CD4-positive, alpha-beta T cell treated with Interleukin-6 for 4 hours (primary cell): ENCODE data around the gene SERGEF.
"Not testable (repeated sequence)": the region's sequence is repeated elsewhere in the genome, so short reads cannot be mapped to it uniquely, and the experiment has no call there.

Source experiments
- DNase-seq: peaks from one replicate; pipeline ENCODE4 v3.0.0-alpha.2; 2020; ENCODE audit warnings: mixed read lengths

SERGEF gene

GRCh38 chr11:18000128-18000527, 12.7 kb downstream of the SERGEF start:
- DNase-seq: not testable (repeated sequence)

GRCh38 chr11:17992916-17993315, 19.9 kb downstream of the SERGEF start:
- DNase-seq: no peak

DNA sequence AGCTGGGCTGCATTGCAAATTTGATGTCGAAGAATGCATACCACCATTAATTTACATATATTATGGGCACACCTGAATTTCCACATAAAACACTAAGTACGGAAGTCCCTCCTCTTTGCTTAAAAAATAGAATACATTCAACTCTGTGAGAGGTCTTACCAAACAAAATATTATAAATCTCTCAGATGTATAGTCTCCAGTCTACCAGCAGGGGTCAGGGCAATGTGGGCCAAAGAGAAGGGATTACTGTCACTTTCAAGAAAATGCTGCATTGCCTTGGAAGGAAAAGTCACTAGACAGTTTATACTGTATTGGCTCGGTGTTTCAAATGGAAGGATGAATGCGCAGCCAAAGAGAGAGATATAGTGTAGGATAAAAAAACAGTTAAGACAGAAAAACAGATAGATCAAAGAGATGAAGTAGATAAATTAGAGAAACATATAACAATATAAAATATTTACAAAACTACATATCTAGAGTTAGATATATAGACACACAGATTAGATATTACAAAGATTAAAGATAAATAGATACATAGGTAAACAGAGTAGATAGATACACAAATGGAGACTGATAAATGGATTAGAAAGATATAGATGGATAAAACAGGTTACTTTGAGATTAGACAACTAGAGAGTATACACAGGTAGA, 20.9 kb downstream of the SERGEF start:
- peak; percentile 61 for DNase-seq

GRCh38 chr11:17989306-17989705, 23.5 kb downstream of the SERGEF start:
- no peak for DNase-seq

DNA sequence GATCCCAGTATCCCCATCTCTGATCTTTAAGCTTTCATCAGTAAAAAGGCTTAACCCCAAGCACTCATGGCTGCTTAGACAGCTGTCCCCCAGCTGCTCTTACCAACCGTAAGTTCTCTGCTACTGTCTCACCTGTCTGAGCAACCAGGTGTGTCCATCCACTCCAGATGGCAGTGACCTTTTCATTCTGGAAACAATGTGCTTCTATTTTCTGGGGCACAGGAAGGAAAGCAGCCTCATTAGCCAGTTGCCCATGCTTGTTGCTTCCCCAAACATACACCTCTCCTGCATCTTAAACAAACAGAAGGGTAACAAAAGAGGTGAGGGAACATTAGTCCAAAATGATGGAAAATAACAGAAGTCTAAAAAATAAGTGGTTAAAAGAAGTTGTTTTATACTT, 24.4 kb downstream of the SERGEF start:
- DNase-seq: no peak

- no peak for DNase-seq
Measured at GRCh38 chr11:17987826-17988225, 25.0 kb downstream of the SERGEF start.

DNA sequence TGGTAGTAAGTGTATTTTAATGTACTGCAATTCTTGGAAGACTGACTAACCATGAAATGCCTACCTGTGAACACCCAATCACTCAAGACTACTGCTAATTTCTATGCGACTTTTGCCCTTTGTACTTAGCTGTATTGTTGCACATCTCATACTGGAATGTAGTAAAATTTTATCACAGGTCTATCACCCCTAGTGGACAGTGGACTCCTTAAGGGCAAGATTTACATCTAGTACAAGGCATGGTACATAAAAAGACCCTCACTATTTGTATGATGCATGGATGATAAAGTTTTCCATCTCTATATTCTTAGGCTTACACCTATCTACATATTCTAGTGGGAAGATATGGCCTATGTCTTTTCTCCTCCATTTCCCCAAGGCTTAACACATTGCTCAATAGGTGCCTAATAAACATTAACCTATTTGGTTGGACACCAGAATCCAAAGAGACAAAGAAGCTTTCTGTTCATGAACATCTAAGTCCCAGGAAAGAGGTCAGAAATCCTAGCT, 26.1 kb downstream of the SERGEF start:
- DNase-seq: no peak

DNA sequence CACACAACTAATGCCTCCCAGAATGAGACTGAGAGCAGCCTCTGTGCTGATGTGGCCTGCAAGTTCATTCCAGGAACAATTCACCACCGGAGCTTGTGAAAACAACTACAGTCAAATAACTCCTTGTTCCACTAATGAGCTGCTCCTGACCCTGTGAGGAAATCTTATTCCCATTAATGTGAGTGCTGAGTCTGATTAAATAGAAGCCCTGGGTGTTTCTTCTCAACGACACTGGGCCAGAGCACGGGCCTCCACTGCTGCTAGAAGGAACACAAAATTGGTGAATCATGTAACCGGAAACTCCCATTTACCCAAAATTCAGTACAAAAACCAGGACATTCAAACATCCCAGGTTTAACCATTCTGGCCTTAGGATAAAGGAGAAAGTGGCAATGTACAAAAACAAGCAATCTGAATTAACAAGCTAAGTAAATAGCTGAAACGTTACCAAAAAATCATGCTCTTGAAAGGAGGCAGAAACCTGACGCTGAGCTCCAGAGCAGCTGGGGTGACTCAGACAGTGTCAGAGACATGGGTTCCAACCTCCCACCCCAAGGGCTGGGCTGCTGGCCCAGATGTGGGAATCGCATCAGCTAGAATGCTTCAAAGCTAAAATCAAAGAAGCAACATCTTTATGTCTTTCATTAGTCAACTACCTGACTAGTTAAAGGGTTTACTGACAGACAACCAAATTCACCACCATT, 26.7 kb downstream of the SERGEF start:
- DNase-seq: no peak

DNA sequence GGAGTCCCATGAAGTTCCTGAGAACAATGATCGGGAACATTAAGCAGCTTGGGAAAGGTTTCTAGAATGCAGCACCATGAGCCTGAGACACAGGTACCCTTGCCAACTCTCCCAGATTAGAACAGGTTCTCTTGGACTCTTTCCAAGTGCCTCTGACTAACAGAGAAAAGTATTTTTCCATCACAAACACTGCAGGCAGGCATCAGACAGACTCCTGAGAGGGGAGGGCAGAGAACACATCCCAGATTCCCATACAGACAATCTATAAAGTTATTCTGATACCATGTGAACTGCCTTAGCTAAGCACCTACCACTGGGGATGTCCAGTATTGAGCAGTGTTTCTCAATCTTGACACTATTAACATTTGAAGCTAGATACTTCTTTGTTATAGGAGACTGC, 27.3 kb downstream of the SERGEF start:
- no peak for DNase-seq

- DNase-seq: no peak
Measured at GRCh38 chr11:17983569-17983968, 29.3 kb downstream of the SERGEF start.

DNA sequence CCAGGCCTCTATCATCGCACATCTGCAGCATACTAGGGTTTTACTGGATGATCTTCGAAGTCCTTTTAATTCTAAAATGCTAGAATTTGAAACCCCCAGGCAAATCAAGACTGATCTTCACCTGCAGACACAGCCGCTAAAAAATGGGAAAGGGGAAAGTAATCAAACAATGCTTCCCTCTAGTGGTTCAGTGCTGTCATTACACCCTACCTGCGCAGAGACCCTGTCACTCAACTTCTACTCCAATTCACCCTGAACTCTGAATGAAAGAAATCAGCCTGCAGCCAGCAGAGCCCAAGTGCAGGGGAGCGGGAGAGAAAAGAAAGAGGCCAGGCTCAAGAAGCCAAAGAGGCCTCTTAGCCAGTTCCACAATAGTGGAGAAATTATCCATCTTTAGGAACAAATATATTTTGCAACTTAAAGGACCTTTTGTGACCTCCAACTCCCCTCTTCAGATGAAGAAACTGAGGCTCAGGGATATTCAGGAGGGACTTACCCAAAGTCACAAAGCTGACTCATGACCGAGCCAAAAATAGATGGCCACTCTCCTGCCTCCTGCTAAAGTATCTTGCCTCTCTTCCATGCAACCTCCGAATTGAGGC, 33.0 kb downstream of the SERGEF start:
- peak; percentile 41 for DNase-seq

DNA sequence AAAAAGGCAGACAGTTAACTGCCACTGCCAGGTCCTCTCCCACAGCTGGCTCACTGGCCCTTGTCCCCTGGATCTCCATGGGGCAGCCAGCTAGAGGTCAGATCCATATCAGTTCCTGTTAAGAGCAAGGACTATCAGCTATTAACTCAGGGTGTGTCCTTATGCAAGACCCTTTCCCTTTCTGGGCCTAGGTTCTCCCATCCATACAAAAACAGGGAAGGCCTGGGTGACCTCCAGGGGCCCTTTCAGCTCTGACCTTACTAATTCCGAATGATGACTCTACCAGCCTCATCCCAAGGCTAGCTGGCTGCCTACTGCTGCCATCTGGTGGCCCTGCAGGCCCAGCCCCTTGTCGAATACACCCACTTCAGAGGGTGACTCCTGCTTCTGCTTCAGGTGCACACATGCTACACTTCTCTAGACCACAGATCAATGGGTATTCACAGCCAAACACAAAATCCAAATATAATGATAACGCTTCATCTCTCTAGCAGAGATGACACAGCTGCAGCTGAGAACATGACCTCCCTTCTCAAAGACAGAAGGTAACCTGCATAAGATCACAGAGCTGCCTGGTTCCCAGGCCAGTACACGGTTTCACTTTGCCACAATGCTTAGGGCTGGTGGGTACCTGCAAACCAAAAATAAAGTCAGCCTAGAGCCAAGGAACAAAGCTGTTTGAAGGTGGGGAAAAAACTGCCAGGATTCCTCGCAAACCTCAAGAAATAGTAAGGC, 34.1 kb downstream of the SERGEF start:
- DNase-seq: no peak

DNA sequence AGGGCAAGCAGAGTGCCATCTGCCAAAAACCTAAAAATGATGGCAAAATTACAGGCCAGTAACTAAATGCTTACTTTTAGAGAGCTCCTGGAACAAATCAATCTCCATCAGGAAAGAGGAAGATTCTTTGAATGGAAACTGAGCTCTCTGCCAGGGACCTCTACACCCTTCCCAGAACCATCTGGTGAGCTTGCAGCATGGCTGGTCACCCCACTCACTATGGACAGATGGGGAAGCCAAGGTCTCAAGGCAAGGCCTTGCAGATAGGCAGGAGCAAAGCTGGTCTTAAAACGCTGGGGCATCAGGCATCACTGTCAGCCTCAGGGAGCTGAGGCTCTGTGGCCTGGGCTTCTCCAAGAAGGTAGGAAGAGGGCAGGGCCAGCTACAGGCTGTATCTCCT, 36.2 kb downstream of the SERGEF start:
- no peak for DNase-seq

GRCh38 chr11:17974246-17974645, 38.6 kb downstream of the SERGEF start:
- DNase-seq: no peak

DNA sequence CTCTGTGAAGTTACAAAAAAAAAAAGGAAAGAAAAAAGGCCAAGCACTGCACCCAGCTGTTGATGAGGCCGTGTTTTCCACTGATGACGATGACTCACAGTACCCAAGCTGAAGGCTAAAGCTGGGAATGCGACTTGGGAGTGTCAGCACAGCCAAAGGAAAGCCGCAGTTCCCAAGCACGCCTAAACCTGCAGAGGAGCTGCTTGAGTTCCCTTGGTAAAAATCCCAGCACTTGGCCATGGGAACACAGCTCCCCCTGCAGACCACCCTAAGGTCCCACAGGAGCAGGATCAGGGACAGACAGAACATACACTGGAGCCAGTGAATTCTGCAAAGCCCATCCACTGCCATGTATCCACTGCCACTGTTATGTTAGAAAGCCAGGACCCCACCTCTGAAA, 39.9 kb downstream of the SERGEF start:
- no peak for DNase-seq

- DNase-seq: no peak
Measured at GRCh38 chr11:17968206-17968605, 44.6 kb downstream of the SERGEF start.

- no peak for DNase-seq
Measured at GRCh38 chr11:17967661-17968060, 45.2 kb downstream of the SERGEF start.

DNA sequence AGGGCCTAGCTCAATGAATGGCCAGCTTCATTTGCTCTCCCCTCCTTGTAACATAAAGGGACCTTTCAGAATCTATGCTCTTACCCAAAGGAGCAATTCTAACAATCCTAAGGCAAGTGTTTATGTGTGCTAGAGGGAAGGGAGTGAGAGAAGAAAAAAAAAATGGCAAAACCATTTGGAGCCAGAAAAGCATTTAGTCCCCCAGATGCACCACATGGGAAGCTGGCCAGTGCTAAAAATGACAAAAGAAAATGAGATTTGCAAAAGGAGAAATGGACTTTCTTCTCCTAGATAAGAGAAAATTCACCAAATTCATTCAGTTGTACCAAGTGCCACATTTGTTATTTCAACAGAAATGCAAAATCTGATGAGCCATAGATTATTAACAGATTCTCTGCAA, 52.8 kb downstream of the SERGEF start:
- DNase-seq: no peak

GRCh38 chr11:17958446-17958845, 54.4 kb downstream of the SERGEF start:
- no peak for DNase-seq

- DNase-seq: no peak
Measured at GRCh38 chr11:17954395-17955252, 58.2 kb downstream of the SERGEF start.

GRCh38 chr11:17952487-17952886, 60.4 kb downstream of the SERGEF start:
- DNase-seq: no peak

GRCh38 chr11:17951685-17952388, 61.0 kb downstream of the SERGEF start:
- no peak for DNase-seq
